PC-3 (cell line): ENCODE measurements around the gene RNF169.

Experiments
- CTCF ChIP-seq: fragments of 300-600 bp; sonication (generic); conservative IDR thresholded peaks from 2 replicates; pipeline ENCODE4 v1.5.1; 2017; ENCODE audit warnings: antibody characterized with exemption, low read depth, mild to moderate bottlenecking, low read length
- EZH2 ChIP-seq: fragments of 300-600 bp; sonication (generic); IDR thresholded peaks from one replicate; pipeline ENCODE4 v1.6.1; 2017; ENCODE audit warnings: antibody characterized with exemption, mild to moderate bottlenecking, low read length; ENCODE audit not compliant: unreplicated experiment
- EZH2phosphoT487 ChIP-seq: fragments of 300-600 bp; sonication (generic); IDR thresholded peaks from 2 replicates; pipeline ENCODE4 v1.6.1; 2018; ENCODE audit warnings: mild to moderate bottlenecking, antibody characterized with exemption, low read length, borderline replicate concordance

- TF ChIP-seq EZH2phosphoT487: no peak
- no peak for TF ChIP-seq CTCF
- TF ChIP-seq EZH2: no peak
Measured at GRCh38 chr11:74703211-74703610, 45.4 kb upstream of the RNF169 start.
